HepG2 (cell line): ENCODE data around the gene ADPRHL1. TPM values are rescaled to one million over a fixed set of nuclear protein-coding genes. Genes with fewer than 3 reads are reported as not detected.

ENCODE experiments used
- ATAC-seq: fragments of 200-7000 bp; cut with Tn5 transposase; 3 replicates; pipeline ENCODE4 v1.9.1; 2020; ENCODE audit warnings: mild to moderate bottlenecking, moderate library complexity
- BruUV-seq: library from RNA; stranded (reverse); fragments of 400-500 nt; replicated peaks from 2 replicates; lab custom pipeline; 2021; lab: Mats Ljungman, UMichigan
- CTCF ChIA-PET: fragments of 300-600 bp; formaldehyde crosslinking; extraction: SDS; loops from one replicate; lab custom pipeline; 2021; ENCODE audit warnings: low total read pairs, inconsistent platforms, low intra/inter-chr PET ratio; lab: Yijun Ruan, JAX
- POLR2A ChIA-PET: fragments of 350-600 bp; sonication (Branson Sonifier 250); formaldehyde crosslinking; loops from one replicate; lab custom pipeline; 2020; ENCODE audit warnings: antibody characterized with exemption, inconsistent platforms; lab: Yijun Ruan, JAX
- DNase-seq: peaks from one replicate; pipeline ENCODE4 v3.0.0-alpha.2; 2015; ENCODE audit warnings: low spot score
- FAIRE-seq: peaks from 3 replicates; lab custom pipeline; 2011; peaks lifted over from hg19 to GRCh38; lab: Jason Lieb, UNC
- H2AFZ ChIP-seq: one replicate; pipeline ENCODE4 v1.6.1; 2011; ENCODE audit warnings: low read length, inconsistent platforms
- H3K27ac ChIP-seq: fragments of 300-600 bp; 3 replicates; pipeline ENCODE4 v1.8.0; 2011; ENCODE audit warnings: mixed run types, mild to moderate bottlenecking, mixed read lengths, low read length, inconsistent platforms; ENCODE audit not compliant: insufficient read depth; ENCODE audit errors: extremely low read length
- H3K27me3 ChIP-seq, 2 experiments: fragments of 200-600 bp in 1 of 2; 2 replicates in 1 of 2; 3 replicates in 1 of 2; pipeline versions ENCODE4 v1.6.0 to v1.8.0; 2011; ENCODE audit warnings: low read length in 2 of 2, mild to moderate bottlenecking in 2 of 2, moderate library complexity in 2 of 2, inconsistent platforms in 1 of 2; ENCODE audit not compliant: insufficient read depth in 2 of 2, control insufficient read depth in 1 of 2
- H3K36me3 ChIP-seq, 2 experiments: fragments of 200-600 bp in 1 of 2; replicated peaks in 1 of 2; 2 replicates in 1 of 2; 3 replicates in 1 of 2; pipeline versions ENCODE4 v1.5.1 to v1.8.0; 2011; ENCODE audit warnings: low read length in 2 of 2, inconsistent platforms in 1 of 2; ENCODE audit not compliant: insufficient read depth in 2 of 2, control insufficient read depth in 1 of 2
- H3K4me1 ChIP-seq: 2 replicates; pipeline ENCODE4 v1.5.1; 2012; ENCODE audit warnings: low read length, inconsistent platforms; ENCODE audit not compliant: insufficient read depth
- H3K4me2 ChIP-seq: 2 replicates; pipeline ENCODE4 v1.6.0; 2011; ENCODE audit warnings: low read depth, low read length, inconsistent platforms
- H3K4me3 ChIP-seq, 3 experiments: fragments of 200-600 bp in 1 of 3; sonication (generic), shearing (Covaris generic) in 1 of 3; replicated peaks in 1 of 3; 2 replicates each; pipeline ENCODE4 v1.5.1; 2011 to 2016; ENCODE audit warnings: low read length in 3 of 3, inconsistent platforms in 2 of 3, low read depth in 2 of 3, mild to moderate bottlenecking in 2 of 3, control low read depth in 1 of 3, mixed read lengths in 1 of 3; ENCODE audit not compliant: insufficient read depth in 1 of 3
- H3K79me2 ChIP-seq: one replicate; pipeline ENCODE4 v1.6.1; 2011; ENCODE audit warnings: low read length, inconsistent platforms; ENCODE audit not compliant: insufficient read depth
- H3K9ac ChIP-seq: 2 replicates; pipeline ENCODE4 v1.6.0; 2011; ENCODE audit warnings: mild to moderate bottlenecking, low read depth, low read length, inconsistent platforms; ENCODE audit not compliant: insufficient read depth
- H3K9me3 ChIP-seq: 2 replicates; pipeline ENCODE4 v1.5.1; 2012; ENCODE audit warnings: mild to moderate bottlenecking, low read length
- H4K20me1 ChIP-seq: 2 replicates; pipeline ENCODE4 v1.6.0; 2011; ENCODE audit warnings: inconsistent platforms, mild to moderate bottlenecking, low read length, moderate library complexity; ENCODE audit not compliant: insufficient read depth
- ATRX ChIP-seq: sonication (generic); formaldehyde crosslinking; IDR thresholded peaks from 2 replicates; pipeline ENCODE4 v1.4.0; 2020; ENCODE audit warnings: missing genetic modification reagents, borderline replicate concordance
- EZH2 ChIP-seq: conservative IDR thresholded peaks from 2 replicates; pipeline ENCODE4 v1.6.1; 2012; ENCODE audit warnings: mild to moderate bottlenecking, low read depth, low read length, moderate library complexity
- NFE2L1 ChIP-seq: sonication (generic); formaldehyde crosslinking; IDR thresholded peaks from 2 replicates; pipeline ENCODE4 v1.4.0; 2020; ENCODE audit warnings: missing genetic modification reagents, mild to moderate bottlenecking, borderline replicate concordance
- POLR2A ChIP-seq, 2 experiments: IDR thresholded peaks; 2 replicates each; pipeline ENCODE4 v1.6.1; 2011; ENCODE audit warnings: low read depth in 2 of 2, low read length in 2 of 2, mild to moderate bottlenecking in 1 of 2, moderate library complexity in 1 of 2; ENCODE audit not compliant: insufficient read depth in 1 of 2
- WGBS: methylation state at CpG from one replicate; pipeline ENCODE4 v1.1.6; 2017; ENCODE audit warnings: low lambda C conversion rate; 5-methylcytosine and 5-hydroxymethylcytosine counted together
- in situ Hi-C: cut with HindIII; loops from 2 replicates; pipeline ENCODE4 v1.10.0; 2017; ENCODE audit warnings: low pct_unique_long_range_greater_than_20kb; ENCODE audit not compliant: extremely low pct_ligation_motif_present
- intact Hi-C: fragments of 100-400 bp; cut with micrococcal nuclease; formaldehyde crosslinking; loops from one replicate; pipeline ENCODE4 v1.10.0; 2022; ENCODE audit not compliant: unreplicated experiment
- polyA plus RNA-seq, 8 experiments: library from polyadenylated mRNA; depleted of rRNA in 3 of 8; stranded (reverse) in 7 of 8; unstranded in 1 of 8; fragments of >200 nt; fragmentation: Illumina TruSeq in 4 of 8; extraction: Trizol in 4 of 8; gene quantifications; 2 replicates each; pipeline versions ENCODE4 v1.2.1 to v1.2.3, GENCODE V29; 2011 to 2016; ENCODE audit warnings: low read depth in 4 of 8, missing spikeins in 1 of 8, mixed read lengths in 1 of 8; ENCODE audit not compliant: insufficient read depth in 1 of 8
- total RNA-seq, 5 experiments: library from RNA; depleted of rRNA; stranded (reverse); fragments of >200 nt; fragmentation: Illumina TruSeq; extraction: Trizol; gene quantifications; 2 replicates each; pipeline ENCODE4 v1.2.3, GENCODE V29; 2016; ENCODE audit warnings: low read depth in 1 of 5
- TF ChIP-seq, protein P1 (sequence below): sonication (generic); formaldehyde crosslinking; IDR thresholded peaks from 2 replicates; pipeline ENCODE4 v1.4.0; 2020; ENCODE audit warnings: missing genetic modification reagents, borderline replicate concordance
- TF ChIP-seq, protein P2 (sequence below): sonication (generic); formaldehyde crosslinking; IDR thresholded peaks from 2 replicates; pipeline ENCODE4 v1.8.1; 2023; ENCODE audit warnings: missing genetic modification reagents, inconsistent platforms, borderline replicate concordance

Gene ADPRHL1
- total and polyA plus RNA-seq, 2 of the 13 experiments (the other 11 are each of a cell fraction or from before 2014, with no cell fraction given), result 0.34 to 0.40 TPM

DNA sequence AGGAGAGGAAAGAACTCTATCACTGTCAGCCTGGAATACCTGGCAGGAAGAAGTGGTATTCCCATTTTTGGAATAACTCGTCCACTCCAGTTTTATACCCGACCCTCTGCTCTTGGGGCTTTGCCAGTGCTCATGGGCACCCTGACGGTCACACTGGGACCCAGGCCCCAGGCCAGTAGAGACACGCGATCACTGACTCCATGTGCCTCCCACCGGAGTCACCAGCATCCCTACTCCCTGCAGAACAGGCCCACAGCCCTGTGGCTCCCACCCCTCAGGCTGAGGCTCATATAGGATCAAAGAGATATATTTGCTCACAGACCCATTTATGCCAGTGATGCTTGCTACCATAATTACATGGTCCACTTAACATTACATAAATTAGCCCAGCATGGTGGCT, 92.8 kb downstream of the ADPRHL1 start:
- no peak for ATAC-seq
- Histone ChIP-seq H3K36me3 (peaks cover 0 to 26% of the 10 kb centered on the region in 2 experiments; a peak in 1 of 5 replicates), H3K27me3 (peaks cover 0 to 6% of the 10 kb centered on the region in 2 experiments; a peak in 1 of 5 replicates), H3K4me2 (no peak overlapping the region), H3K4me3 (no peak overlapping the region), H3K9me3 (no peaks in the 10 kb centered on the region), H4K20me1 (peaks cover 21% of the 10 kb centered on the region; the same call in 1 of the 2 replicates), H2AFZ (no peak overlapping the region), H3K9ac (no peak overlapping the region), H3K79me2 (peaks cover 25% of the 10 kb centered on the region), H3K4me1 (peaks cover 47% of the 10 kb centered on the region), H3K27ac (no peak overlapping the region)
- no TSS peak for BruUV-seq
- WGBS, result 95% methylated on average over 6 of the region's 6 CpGs
- no peak for FAIRE-seq
- no peak for TF ChIP-seq NFE2L1
- TF ChIP-seq POLR2A (IDR thresholded peaks at IDR 0.05; ENCODE audit: insufficient read depth in 1 of 2, low read depth in 2 of 2, low read length in 2 of 2), result peak in 1 of 2 experiments; percentile 20; a peak in 1 of 4 replicates
- TF ChIP-seq ATRX (CRISPR knock-in tag), result no peak
- TF ChIP-seq, protein P1, sequence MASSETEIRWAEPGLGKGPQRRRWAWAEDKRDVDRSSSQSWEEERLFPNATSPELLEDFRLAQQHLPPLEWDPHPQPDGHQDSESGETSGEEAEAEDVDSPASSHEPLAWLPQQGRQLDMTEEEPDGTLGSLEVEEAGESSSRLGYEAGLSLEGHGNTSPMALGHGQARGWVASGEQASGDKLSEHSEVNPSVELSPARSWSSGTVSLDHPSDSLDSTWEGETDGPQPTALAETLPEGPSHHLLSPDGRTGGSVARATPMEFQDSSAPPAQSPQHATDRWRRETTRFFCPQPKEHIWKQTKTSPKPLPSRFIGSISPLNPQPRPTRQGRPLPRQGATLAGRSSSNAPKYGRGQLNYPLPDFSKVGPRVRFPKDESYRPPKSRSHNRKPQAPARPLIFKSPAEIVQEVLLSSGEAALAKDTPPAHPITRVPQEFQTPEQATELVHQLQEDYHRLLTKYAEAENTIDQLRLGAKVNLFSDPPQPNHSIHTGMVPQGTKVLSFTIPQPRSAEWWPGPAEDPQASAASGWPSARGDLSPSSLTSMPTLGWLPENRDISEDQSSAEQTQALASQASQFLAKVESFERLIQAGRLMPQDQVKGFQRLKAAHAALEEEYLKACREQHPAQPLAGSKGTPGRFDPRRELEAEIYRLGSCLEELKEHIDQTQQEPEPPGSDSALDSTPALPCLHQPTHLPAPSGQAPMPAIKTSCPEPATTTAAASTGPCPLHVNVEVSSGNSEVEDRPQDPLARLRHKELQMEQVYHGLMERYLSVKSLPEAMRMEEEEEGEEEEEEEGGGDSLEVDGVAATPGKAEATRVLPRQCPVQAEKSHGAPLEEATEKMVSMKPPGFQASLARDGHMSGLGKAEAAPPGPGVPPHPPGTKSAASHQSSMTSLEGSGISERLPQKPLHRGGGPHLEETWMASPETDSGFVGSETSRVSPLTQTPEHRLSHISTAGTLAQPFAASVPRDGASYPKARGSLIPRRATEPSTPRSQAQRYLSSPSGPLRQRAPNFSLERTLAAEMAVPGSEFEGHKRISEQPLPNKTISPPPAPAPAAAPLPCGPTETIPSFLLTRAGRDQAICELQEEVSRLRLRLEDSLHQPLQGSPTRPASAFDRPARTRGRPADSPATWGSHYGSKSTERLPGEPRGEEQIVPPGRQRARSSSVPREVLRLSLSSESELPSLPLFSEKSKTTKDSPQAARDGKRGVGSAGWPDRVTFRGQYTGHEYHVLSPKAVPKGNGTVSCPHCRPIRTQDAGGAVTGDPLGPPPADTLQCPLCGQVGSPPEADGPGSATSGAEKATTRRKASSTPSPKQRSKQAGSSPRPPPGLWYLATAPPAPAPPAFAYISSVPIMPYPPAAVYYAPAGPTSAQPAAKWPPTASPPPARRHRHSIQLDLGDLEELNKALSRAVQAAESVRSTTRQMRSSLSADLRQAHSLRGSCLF, result no peak
- TF ChIP-seq EZH2, result no peak
- TF ChIP-seq, protein P2, sequence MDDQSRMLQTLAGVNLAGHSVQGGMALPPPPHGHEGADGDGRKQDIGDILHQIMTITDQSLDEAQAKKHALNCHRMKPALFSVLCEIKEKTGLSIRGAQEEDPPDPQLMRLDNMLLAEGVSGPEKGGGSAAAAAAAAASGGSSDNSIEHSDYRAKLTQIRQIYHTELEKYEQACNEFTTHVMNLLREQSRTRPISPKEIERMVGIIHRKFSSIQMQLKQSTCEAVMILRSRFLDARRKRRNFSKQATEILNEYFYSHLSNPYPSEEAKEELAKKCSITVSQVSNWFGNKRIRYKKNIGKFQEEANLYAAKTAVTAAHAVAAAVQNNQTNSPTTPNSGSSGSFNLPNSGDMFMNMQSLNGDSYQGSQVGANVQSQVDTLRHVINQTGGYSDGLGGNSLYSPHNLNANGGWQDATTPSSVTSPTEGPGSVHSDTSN (CRISPR knock-in tag), result no peak
- DNase-seq, result no peak
- intact Hi-C loops, result loop anchor here (5.0 kb wide), 1 partner anchor 63 kb away; the partner anchor contains the start of gene LAMP1
- in situ Hi-C loops, result no loop called here
- ChIA-PET CTCF (no interaction called here), POLR2A (no interaction called here)
